GM23248 (cell line): ENCODE results near the gene ST8SIA1.

ENCODE experiments used
- EZH2 ChIP-seq: fragments of 200-600 bp; sonication (generic); IDR thresholded peaks from 2 replicates; pipeline ENCODE4 v1.6.1; 2018; ENCODE audit warnings: antibody characterized with exemption, mild to moderate bottlenecking; ENCODE audit not compliant: insufficient read depth, poor library complexity, severe bottlenecking
- EZH2phosphoT487 ChIP-seq: fragments of 200-600 bp; sonication (generic); IDR thresholded peaks from 2 replicates; pipeline ENCODE4 v1.6.1; 2018; ENCODE audit warnings: antibody characterized with exemption, moderate library complexity, mild to moderate bottlenecking, low read depth; ENCODE audit not compliant: insufficient read depth

DNA sequence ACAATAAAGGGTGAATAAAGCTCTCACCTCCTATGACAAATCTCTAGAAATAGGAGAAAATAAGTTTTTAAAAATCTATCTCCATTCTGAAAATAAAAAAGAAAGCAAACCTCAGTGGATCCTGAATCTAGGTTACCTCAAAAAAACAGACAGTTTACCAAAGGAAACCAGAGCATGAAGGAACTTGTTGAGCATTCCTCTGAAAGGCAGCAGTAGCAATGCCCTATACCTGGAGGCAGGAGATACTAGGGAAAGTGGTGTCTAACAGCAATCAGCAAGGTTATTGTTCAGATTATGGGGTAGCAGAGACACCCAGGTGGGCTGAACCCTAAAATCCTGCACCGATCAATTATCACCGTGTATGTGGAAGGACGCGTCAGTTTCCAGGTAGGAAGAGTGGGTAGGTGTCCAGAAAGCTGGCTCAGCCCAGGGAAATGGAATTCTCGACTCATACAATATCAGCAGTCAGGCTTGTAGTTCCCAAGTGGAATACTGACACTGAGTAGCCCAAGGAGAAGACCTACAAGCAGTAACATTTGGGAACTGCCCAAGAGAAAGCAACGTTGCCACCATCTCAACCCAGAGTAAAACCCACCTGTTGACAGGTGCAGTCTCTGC, 128.3 kb downstream of the ST8SIA1 start:
- no peak for TF ChIP-seq EZH2phosphoT487
- no peak for TF ChIP-seq EZH2
